ENCODE results near the gene NTRK2.
"Not testable (repeated sequence)": the region's sequence is repeated elsewhere in the genome, so short reads cannot be mapped to it uniquely, and the experiment has no call there.

NTRK2 gene

DNA sequence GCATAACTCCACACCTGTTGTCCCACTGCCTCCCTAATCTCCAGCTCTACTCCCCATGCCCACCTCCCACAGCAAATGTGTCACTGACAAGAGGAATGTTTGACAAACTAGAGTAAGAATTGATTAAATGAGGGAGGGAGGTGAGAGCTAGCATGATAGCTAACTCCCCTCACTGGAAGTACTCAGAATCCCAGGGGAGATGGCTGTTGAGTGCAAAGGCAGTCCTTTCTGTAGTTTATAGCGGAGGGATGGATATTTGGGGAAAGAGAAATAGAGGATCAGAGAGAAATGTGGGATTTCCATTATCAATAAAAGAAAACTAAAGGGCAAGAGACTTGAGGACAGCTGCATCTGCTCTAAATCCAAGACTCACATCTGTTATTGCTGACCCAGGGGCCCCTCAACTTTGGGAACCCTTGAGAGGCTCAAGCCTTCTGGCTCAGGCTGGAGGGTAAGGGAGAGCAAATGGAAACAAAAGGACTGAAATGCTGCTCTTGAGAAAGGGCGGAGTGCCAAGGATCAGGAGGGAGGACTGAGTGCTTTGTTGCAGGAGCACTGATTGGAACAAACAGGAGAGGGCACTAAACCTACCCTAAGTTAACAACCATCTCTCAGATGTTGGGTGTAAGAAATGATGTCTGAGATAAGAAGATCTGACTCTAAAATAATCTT lies 372.1 kb downstream of the NTRK2 start:
- in situ Hi-C loops (cut with MboI; ENCODE audit: low sequenced_read_pairs) = no loop called here

DNA sequence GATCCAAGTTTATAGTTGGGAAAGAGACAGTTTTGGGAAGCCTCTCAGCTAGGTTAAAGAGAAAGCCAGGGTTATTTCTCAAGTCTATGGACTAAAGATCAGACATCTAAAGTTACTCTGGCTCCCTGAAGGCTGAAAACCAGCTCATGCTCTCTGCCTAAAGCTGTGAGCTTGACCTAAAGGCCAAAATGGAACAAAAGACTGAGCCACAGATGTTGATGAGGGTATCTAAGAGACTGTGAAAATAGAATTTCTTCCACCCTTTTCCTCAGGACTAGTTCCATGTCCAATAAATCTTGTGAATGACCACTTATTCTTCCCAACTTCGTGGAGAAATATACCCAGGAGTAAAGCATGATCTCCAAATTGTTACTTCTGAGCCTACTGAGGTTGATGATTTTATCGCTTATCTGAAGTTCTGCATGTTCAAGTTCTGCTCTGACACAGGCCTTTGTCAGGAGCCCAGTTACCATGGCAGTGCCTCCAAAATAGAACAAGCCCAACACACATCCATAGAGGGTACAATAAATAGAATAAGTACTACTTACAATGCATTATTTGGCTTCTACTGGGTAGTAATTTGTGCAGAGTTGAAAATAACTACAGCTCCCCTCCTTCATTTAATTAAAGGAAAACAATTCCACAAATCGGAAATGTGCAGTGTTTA lies 373.6 kb downstream of the NTRK2 start:
- in situ Hi-C loops (cut with MboI; ENCODE audit: low sequenced_read_pairs) = no loop called here

DNA sequence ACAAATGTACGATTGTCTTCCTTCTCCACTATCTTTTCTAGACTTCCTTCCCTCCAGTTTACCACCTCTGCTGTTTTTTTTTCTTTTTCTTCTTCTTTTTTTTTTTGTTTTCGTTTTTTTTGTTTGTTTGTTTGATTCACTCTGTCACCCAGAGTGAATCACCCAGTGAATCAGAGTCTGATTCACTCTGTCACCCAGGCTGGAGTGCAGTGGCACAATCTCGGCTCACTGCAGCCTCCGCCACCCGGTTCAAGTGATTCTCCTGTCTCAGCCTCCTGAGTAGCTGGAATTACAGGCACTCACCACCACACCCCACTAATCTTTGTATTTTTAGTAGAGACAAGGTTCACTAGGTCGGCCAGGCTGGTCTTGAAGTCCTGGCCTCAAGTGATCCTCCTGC lies 375.7 kb downstream of the NTRK2 start:
- in situ Hi-C loops (cut with MboI; ENCODE audit: low sequenced_read_pairs) = no loop called here

GRCh38 chr9:85046475-85046874 lies 376.9 kb downstream of the NTRK2 start:
- in situ Hi-C loops (cut with MboI; ENCODE audit: low sequenced_read_pairs) = no loop called here

- in situ Hi-C loops (cut with MboI; ENCODE audit: low sequenced_read_pairs) = no loop called here
These were observed 383.8 kb downstream of the NTRK2 start for GRCh38 chr9:85053206-85053786.

- in situ Hi-C loops (cut with MboI; ENCODE audit: low sequenced_read_pairs) = no loop called here
These were observed 384.5 kb downstream of the NTRK2 start for GRCh38 chr9:85054017-85054416.

DNA sequence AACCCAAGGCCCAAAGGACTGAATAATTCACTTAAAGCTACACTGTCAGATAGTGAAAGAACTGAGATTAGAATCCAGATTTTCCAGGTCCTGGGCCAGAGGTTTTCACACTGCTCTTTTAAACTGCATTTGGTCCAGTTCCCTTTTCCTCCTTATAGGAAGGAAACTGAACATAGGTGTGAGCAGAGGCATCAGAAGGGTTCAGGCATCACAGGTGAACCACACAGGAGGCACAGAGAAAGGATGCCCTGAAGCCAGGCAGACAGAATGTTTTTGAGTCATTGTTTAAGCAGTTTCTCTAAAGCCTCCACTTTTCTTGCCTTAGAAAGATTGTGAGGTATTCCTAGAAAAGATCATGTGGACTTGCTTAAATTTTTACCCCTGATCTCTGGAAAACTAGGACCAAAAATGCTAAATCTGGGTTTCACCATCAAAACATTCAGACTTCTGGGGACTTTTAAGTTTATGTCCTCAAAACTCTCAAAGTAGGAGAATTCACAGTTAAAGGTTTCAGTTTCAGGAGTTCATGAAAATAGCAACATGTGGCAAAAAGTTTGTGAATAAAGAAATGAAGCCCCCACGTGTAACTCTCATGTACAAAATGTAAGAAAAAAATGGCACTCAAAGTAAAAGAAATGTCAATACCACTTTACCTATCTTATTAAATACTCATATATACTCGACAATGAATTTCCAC lies 386.1 kb downstream of the NTRK2 start:
- in situ Hi-C loops (cut with MboI; ENCODE audit: low sequenced_read_pairs) = no loop called here

DNA sequence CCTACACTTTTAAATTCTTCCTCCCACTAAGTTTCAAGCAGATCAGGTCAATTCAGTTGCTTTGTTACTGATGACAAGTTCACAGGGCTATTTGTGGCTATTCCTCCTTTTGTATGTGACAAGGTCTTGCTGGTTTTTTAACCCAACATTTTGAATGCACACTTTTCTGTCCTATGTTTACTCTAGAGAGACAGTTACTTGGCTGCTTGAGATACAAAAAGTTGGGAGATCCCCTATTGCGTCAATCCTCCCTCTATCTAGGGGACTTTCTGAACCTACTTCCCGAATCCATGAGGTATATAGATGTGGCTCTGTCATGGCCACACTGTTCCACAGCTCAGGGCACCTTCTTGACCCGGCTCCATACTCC lies 386.7 kb downstream of the NTRK2 start:
- in situ Hi-C loops (cut with MboI; ENCODE audit: low sequenced_read_pairs) = no loop called here

- in situ Hi-C loops (cut with MboI; ENCODE audit: low sequenced_read_pairs) = no loop called here
These were observed 392.4 kb downstream of the NTRK2 start for GRCh38 chr9:85061969-85062368.

DNA sequence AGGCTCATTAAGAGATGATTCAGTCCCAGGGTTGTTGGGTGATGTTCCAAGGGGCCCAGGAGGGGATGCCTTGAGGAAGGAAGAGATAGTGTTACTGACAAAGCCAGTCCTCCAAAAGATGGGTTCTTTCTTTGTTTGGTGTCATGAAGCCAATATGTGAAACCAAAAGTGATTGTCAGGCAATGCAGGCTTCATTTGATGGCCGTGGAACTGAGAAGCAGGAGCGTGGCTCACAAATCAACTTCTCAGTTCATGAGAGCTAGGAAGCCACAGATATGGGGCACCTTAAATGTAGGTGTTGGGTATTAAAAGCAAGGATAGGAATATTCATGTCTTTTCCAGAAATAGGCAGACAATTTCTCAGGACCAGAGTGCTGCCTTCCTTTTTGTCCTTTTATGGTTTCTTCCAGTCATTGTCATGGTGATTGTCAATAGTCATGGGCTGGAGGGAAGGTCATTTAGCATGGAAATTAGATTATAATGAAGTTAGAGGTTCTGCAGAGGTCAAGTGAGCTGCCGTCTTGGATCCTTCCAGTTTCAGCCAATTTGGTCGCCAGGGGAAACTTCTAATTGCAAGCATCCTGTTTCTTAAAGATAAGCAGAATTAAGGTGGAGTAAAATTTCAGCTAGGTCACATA lies 393.0 kb downstream of the NTRK2 start:
- in situ Hi-C loops (cut with MboI; ENCODE audit: low sequenced_read_pairs) = no loop called here

DNA sequence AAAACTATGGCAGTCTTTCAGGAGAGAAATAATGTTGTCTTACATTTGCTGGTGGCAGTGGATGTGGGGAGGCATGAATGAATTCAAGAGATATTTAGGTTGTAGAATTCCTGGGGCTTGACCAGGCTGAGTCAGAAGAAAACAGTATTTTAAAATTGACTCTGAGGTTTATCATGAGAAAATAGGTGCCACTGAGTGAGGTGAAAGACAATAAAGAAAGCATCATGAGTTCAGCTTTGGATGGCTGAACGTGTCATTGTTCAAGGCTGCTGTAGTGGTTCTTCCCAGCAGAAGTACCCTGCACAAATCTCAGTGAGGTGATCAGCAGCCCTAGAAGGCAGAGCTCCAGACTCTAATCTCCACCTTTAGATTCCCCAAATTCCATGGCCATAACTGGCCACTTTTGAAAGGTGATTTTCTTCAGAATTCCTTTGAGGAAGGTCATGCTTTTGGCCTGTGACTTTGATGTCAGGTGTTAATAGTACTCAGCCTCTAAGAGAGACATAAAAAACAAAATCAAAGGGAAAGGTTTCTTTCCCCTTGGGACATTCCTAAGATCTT lies 395.4 kb downstream of the NTRK2 start:
- in situ Hi-C loops (cut with MboI; ENCODE audit: low sequenced_read_pairs) = no loop called here

DNA sequence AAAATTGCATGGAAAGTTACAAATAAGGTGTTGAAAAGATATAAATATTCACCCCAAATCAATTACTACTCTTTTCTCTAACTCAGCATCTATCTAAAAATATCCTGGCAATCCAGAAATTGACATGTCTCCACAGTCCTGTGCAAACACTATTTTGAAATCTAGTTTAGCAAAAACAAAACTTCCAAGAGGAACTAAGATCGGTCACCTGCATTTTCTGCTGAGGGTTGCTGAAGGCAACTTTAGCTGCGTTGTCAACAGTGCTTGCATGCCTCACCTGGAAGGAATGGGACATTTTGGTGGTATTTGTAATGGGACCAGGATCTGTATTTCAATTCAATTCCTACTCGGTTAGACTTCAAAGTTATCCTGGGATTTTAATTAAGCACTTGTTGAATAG lies 398.3 kb downstream of the NTRK2 start:
- in situ Hi-C loops (cut with MboI; ENCODE audit: low sequenced_read_pairs) = no loop called here

DNA sequence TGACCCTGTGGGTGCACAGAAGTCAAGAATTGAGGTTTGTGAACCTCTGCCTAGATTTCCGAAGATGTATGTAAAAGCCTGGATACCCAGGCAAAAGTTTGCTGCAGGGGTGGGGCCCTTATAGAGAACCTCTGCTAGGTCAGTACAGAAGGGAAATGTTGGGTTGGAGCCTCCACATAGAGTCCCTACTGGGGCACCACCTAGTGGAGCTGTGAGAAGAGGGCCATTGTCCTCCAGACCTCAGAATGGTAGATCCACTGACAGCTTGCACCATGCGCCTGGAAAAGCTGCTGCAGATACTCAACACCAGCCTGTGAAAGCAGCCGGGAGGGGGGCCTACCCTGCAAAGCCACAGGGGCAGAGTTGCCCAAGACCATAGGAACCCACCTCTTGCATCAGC lies 399.9 kb downstream of the NTRK2 start:
- in situ Hi-C loops (cut with MboI; ENCODE audit: low sequenced_read_pairs) = not testable (repeated sequence)
